Caco-2 (cell line): ENCODE measurements around the gene TCTA. TPM values are rescaled to one million over a fixed set of nuclear protein-coding genes. Genes with fewer than 3 reads are reported as not detected.

Source experiments
- BruUV-seq: library from RNA; stranded (reverse); fragments of 400-500 nt; replicated peaks from 2 replicates; lab custom pipeline; 2021; lab: Mats Ljungman, UMichigan
- CTCF ChIA-PET: fragments of 300-600 bp; sonication (Branson Sonifier 250); formaldehyde crosslinking; loops from one replicate; lab custom pipeline; 2022; ENCODE audit warnings: antibody characterized with exemption; lab: Charles Lee
- POLR2A ChIA-PET: fragments of 300-600 bp; sonication (Branson Sonifier 250); formaldehyde crosslinking; loops from one replicate; lab custom pipeline; 2022; ENCODE audit warnings: antibody characterized with exemption; lab: Charles Lee
- DNase-seq, 2 experiments: peaks; one replicate each; pipeline versions ENCODE4 v3.0.0 to v3.0.0-alpha.2; 2020 to 2022
- H3K27me3 ChIP-seq: replicated peaks from 2 replicates; pipeline ENCODE4 v1.6.0; 2011; ENCODE audit warnings: low read length; ENCODE audit not compliant: control insufficient read depth, insufficient read depth
- H3K36me3 ChIP-seq: 2 replicates; pipeline ENCODE4 v1.5.1; 2011; ENCODE audit warnings: low read length; ENCODE audit not compliant: control insufficient read depth, insufficient read depth
- H3K4me1 ChIP-seq: fragments of 250-450 bp; sonication (Bioruptor Pico); 2 replicates; pipeline ENCODE4 v1.5.1; 2020; ENCODE audit warnings: mild to moderate bottlenecking
- H3K4me3 ChIP-seq: 2 replicates; pipeline ENCODE4 v1.5.1; 2011; ENCODE audit warnings: low read depth, mild to moderate bottlenecking, control low read depth, low read length
- H3K9me3 ChIP-seq: fragments of 250-450 bp; sonication (Bioruptor Pico); 2 replicates; pipeline ENCODE4 v1.5.1; 2020; ENCODE audit warnings: mild to moderate bottlenecking, moderate library complexity
- H3K27ac Mint-ChIP-seq: one replicate; pipeline ENCODE4 v1.8.0; 2022; ENCODE audit warnings: mixed read lengths; ENCODE audit not compliant: unreplicated experiment
- H3K27me3 Mint-ChIP-seq: one replicate; pipeline ENCODE4 v1.8.0; 2022; ENCODE audit warnings: mixed read lengths; ENCODE audit not compliant: insufficient read depth, unreplicated experiment
- H3K36me3 Mint-ChIP-seq: one replicate; pipeline ENCODE4 v1.8.0; 2022; ENCODE audit warnings: mild to moderate bottlenecking, mixed read lengths; ENCODE audit not compliant: insufficient read depth, unreplicated experiment
- H3K4me1 Mint-ChIP-seq: one replicate; pipeline ENCODE4 v1.8.0; 2022; ENCODE audit warnings: low read depth, mixed read lengths; ENCODE audit not compliant: unreplicated experiment
- H3K4me3 Mint-ChIP-seq: one replicate; pipeline ENCODE4 v1.8.0; 2022; ENCODE audit warnings: mild to moderate bottlenecking, moderate library complexity, mixed read lengths; ENCODE audit not compliant: unreplicated experiment
- H3K9me3 Mint-ChIP-seq: one replicate; pipeline ENCODE4 v1.8.0; 2022; ENCODE audit warnings: mixed read lengths; ENCODE audit not compliant: unreplicated experiment
- CTCF ChIP-seq, 2 experiments: fragments of 200-600 bp in 1 of 2; IDR thresholded peaks; 1 replicate in 1 of 2; 2 replicates in 1 of 2; pipeline versions ENCODE4 v1.5.1 to v1.8.0; 2011 to 2022; ENCODE audit warnings: antibody characterized with exemption in 1 of 2, control low read depth in 1 of 2, inconsistent platforms in 1 of 2, low read depth in 1 of 2, low read length in 1 of 2, mild to moderate bottlenecking in 1 of 2, moderate library complexity in 1 of 2; ENCODE audit not compliant: insufficient read depth in 1 of 2, severe bottlenecking in 1 of 2, unreplicated experiment in 1 of 2
- intact Hi-C: fragments of 100-400 bp; cut with micrococcal nuclease; formaldehyde crosslinking; loops from one replicate; pipeline ENCODE4 v1.10.0; 2022; ENCODE audit not compliant: unreplicated experiment
- total RNA-seq: library from RNA; stranded (reverse); gene quantifications from 2 replicates; pipeline ENCODE4 v1.2.3, GENCODE V29; 2022

TCTA gene
- total RNA-seq, 1 experiment from 2014 or later, result 15.5 TPM

GRCh38 chr3:49416867-49417266 is 4.6 kb downstream of the TCTA start:
- Histone ChIP-seq H3K9me3 (no peaks in the 10 kb centered on the region), H3K36me3 (no peaks in the 10 kb centered on the region; the same call in none of the 2 replicates), H3K4me3 (no peak overlapping the region), H3K4me1 (peaks cover 23% of the 10 kb centered on the region), H3K27me3 (no peaks in the 10 kb centered on the region)
- intact Hi-C loops, result no loop called here
- peaks cover 13% of the 10 kb centered on the region for H3K4me1 Mint-ChIP-seq
- CTCF ChIA-PET, result interaction anchor here (2.3 kb wide), 1 partner anchor 33 kb away, joined by 28 read pairs; no protein-coding TSS in a partner anchor
- peak overlapping the region; percentile 37 for H3K27ac Mint-ChIP-seq
- H3K4me3 Mint-ChIP-seq, result no peak overlapping the region
- no TSS peak for BruUV-seq
- POLR2A ChIA-PET, result interaction anchor here (0.5 kb wide), 1 partner anchor 15 kb away, joined by 3 read pairs; no protein-coding TSS in a partner anchor
- no peaks in the 10 kb centered on the region for H3K9me3 Mint-ChIP-seq
- no peaks in the 10 kb centered on the region for H3K27me3 Mint-ChIP-seq
- H3K36me3 Mint-ChIP-seq, result peaks cover 29% of the 10 kb centered on the region
- no peak for TF ChIP-seq CTCF (IDR thresholded peaks at IDR 0.05; ENCODE audit: insufficient read depth in 1 of 2, low read depth in 1 of 2, low read length in 1 of 2, severe bottlenecking in 1 of 2, unreplicated experiment in 1 of 2)
- no peak for DNase-seq

- Mint-ChIP-seq H3K36me3 (peaks cover 28% of the 10 kb centered on the region), H3K27me3 (no peaks in the 10 kb centered on the region), H3K4me3 (no peak overlapping the region), H3K9me3 (no peaks in the 10 kb centered on the region), H3K27ac (peak overlapping the region; percentile 59), H3K4me1 (peaks cover 14% of the 10 kb centered on the region)
- Histone ChIP-seq H3K36me3 (no peaks in the 10 kb centered on the region; the same call in none of the 2 replicates), H3K4me1 (peaks cover 31% of the 10 kb centered on the region), H3K9me3 (no peaks in the 10 kb centered on the region), H3K27me3 (no peaks in the 10 kb centered on the region), H3K4me3 (no peak overlapping the region)
- BruUV-seq, result no TSS peak
- DNase-seq, result peak; percentile 22 to 57
- no peak for TF ChIP-seq CTCF (IDR thresholded peaks at IDR 0.05; ENCODE audit: insufficient read depth in 1 of 2, low read depth in 1 of 2, low read length in 1 of 2, severe bottlenecking in 1 of 2, unreplicated experiment in 1 of 2)
- CTCF ChIA-PET, result no interaction called here
- POLR2A ChIA-PET, result no interaction called here
- intact Hi-C loops, result no loop called here
Measured at GRCh38 chr3:49417516-49418120, 5.4 kb downstream of the TCTA start.

- Mint-ChIP-seq H3K27me3 (no peaks in the 10 kb centered on the region), H3K4me3 (peak overlapping the region; percentile 59), H3K4me1 (peaks cover 13% of the 10 kb centered on the region), H3K36me3 (peaks cover 16% of the 10 kb centered on the region), H3K27ac (peak overlapping the region; percentile 53), H3K9me3 (no peaks in the 10 kb centered on the region)
- no peak for DNase-seq
- H3K36me3 ChIP-seq, result no peaks in the 10 kb centered on the region; the same call in 1 of the 2 replicates
- ChIA-PET CTCF (interaction anchor here (0.6 to 1.3 kb wide), 4 partner anchors 27 to 82 kb away, joined by 3 to 6 read pairs (median 4); partner anchors contain the start of gene USP4), POLR2A (interaction anchor here (0.8 kb wide), 1 partner anchor 10 kb away, joined by 4 read pairs; the partner anchor contains the start of gene RHOA)
- no TSS peak for BruUV-seq
- no peak for TF ChIP-seq CTCF (IDR thresholded peaks at IDR 0.05; ENCODE audit: insufficient read depth in 1 of 2, low read depth in 1 of 2, low read length in 1 of 2, severe bottlenecking in 1 of 2, unreplicated experiment in 1 of 2)
- H3K27me3 ChIP-seq, result no peaks in the 10 kb centered on the region
- H3K4me3 ChIP-seq, result no peak overlapping the region
- no peaks in the 10 kb centered on the region for H3K9me3 ChIP-seq
- H3K4me1 ChIP-seq, result peaks cover 32% of the 10 kb centered on the region
- intact Hi-C loops, result no loop called here
Measured at GRCh38 chr3:49421890-49422378, 9.7 kb downstream of the TCTA start.
